BJ (cell line): Measurements from ENCODE around the gene P3H2. TPM values are rescaled to one million over a fixed set of nuclear protein-coding genes. Genes with fewer than 3 reads are reported as not detected.
"Not testable (repeated sequence)": the region's sequence is repeated elsewhere in the genome, so short reads cannot be mapped to it uniquely, and the experiment has no call there.

Experiments used
- CTCF ChIA-PET: fragments of 350-600 bp; formaldehyde crosslinking; extraction: SDS; loops from one replicate; lab custom pipeline; 2021; ENCODE audit warnings: antibody characterized with exemption, inconsistent platforms; lab: Yijun Ruan, JAX
- POLR2A ChIA-PET: fragments of 300-600 bp; sonication (Branson Sonifier 250); formaldehyde crosslinking; extraction: SDS; loops from one replicate; lab custom pipeline; 2021; ENCODE audit warnings: antibody characterized with exemption; lab: Charles Lee
- DNase-seq: peaks from one replicate; pipeline ENCODE4 v3.0.0-alpha.2; 2011; ENCODE audit warnings: low read depth
- H3K27me3 ChIP-seq: 2 replicates; pipeline ENCODE4 v1.6.0; 2011; ENCODE audit warnings: low read length; ENCODE audit not compliant: control insufficient read depth, insufficient read depth
- H3K36me3 ChIP-seq: 2 replicates; pipeline ENCODE4 v1.5.1; 2011; ENCODE audit warnings: low read length; ENCODE audit not compliant: control insufficient read depth, insufficient read depth
- H3K4me3 ChIP-seq: 2 replicates; pipeline ENCODE4 v1.5.1; 2011; ENCODE audit warnings: low read depth, mild to moderate bottlenecking, control low read depth, low read length
- polyA plus RNA-seq: library from polyadenylated mRNA; depleted of rRNA; stranded (reverse); fragments of >200 nt; gene quantifications from 2 replicates; pipeline ENCODE4 v1.2.3, GENCODE V29; 2011
- TF ChIP-seq, protein P1 (sequence below): IDR thresholded peaks from 2 replicates; pipeline ENCODE4 v1.5.1; 2011; ENCODE audit warnings: low read depth, mild to moderate bottlenecking, control low read depth, inconsistent platforms, low read length, moderate library complexity; ENCODE audit not compliant: insufficient read depth

The P3H2 gene
- polyA plus RNA-seq, 1 experiment, result 13.5 TPM

DNA sequence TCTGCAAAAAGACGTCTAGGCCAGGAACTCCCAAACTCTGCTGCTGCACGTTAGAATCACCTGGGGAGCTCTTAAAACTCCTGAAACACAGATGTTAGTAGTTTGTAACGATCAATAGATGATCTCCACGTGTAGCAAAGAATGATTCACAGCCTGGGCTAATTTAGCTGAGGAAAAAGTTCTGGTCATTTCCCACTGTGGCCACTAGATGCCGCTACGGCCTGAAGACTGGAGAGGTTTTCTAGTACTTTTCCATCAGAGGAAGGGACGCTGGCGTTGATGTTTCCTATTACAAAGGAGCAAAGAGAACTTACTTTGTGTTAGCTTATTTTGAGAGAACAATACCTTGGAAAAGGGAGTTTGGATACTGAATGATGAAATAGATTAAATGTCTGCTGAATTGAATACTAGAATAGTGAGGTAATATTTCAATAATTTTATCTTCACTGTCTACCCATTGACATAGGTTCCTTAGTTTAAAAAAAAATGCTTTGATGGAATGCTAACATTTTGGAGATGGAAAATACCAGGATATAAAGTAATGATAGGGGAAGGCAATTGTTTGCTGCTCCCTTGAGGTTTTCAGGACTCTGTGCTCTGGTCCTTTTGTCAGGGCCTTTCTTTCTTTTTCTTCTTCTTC lies 159.1 kb downstream of the P3H2 start:
- no peak overlapping the region for H3K4me3 ChIP-seq
- ChIA-PET CTCF (interaction anchor here (0.5 to 4.5 kb wide), 47 partner anchors 9 to 1271 kb away, joined by 3 to 46 read pairs (median 4); partner anchors contain the start of genes CLDN1 and P3H2), POLR2A (interaction anchor here (0.5 kb wide), 1 partner anchor 279 kb away, joined by 7 read pairs; no protein-coding TSS in a partner anchor)
- TF ChIP-seq, protein P1, sequence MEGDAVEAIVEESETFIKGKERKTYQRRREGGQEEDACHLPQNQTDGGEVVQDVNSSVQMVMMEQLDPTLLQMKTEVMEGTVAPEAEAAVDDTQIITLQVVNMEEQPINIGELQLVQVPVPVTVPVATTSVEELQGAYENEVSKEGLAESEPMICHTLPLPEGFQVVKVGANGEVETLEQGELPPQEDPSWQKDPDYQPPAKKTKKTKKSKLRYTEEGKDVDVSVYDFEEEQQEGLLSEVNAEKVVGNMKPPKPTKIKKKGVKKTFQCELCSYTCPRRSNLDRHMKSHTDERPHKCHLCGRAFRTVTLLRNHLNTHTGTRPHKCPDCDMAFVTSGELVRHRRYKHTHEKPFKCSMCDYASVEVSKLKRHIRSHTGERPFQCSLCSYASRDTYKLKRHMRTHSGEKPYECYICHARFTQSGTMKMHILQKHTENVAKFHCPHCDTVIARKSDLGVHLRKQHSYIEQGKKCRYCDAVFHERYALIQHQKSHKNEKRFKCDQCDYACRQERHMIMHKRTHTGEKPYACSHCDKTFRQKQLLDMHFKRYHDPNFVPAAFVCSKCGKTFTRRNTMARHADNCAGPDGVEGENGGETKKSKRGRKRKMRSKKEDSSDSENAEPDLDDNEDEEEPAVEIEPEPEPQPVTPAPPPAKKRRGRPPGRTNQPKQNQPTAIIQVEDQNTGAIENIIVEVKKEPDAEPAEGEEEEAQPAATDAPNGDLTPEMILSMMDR, result peak; percentile 88
- no peaks in the 10 kb centered on the region for H3K36me3 ChIP-seq
- no peaks in the 10 kb centered on the region for H3K27me3 ChIP-seq
- no peak for DNase-seq

DNA sequence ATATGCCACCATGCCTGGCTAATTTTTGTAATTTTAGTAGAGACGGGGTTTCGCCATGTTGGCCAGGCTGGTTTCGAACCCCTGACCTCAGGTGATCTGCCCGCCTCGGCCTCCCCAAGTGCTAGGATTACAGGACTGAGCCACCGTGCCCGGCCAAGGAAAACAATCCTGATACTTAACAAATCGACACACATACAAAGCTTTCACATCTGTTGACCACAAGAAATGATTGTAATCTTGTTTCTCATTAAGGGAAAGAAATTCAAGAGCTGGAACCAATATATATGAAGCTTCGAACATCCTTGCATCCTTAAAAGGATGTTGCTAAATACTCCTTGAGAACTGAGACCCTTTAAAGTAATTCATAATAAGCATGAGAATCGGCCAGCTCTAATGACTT lies 159.6 kb downstream of the P3H2 start:
- DNase-seq, H3K4me3 ChIP-seq, H3K36me3 ChIP-seq, POLR2A ChIA-PET, H3K27me3 ChIP-seq: not testable (repeated sequence)
- CTCF ChIA-PET, result interaction anchor here (0.5 to 4.5 kb wide), 47 partner anchors 9 to 1272 kb away, joined by 3 to 46 read pairs (median 4); partner anchors contain the start of genes CLDN1 and P3H2

DNA sequence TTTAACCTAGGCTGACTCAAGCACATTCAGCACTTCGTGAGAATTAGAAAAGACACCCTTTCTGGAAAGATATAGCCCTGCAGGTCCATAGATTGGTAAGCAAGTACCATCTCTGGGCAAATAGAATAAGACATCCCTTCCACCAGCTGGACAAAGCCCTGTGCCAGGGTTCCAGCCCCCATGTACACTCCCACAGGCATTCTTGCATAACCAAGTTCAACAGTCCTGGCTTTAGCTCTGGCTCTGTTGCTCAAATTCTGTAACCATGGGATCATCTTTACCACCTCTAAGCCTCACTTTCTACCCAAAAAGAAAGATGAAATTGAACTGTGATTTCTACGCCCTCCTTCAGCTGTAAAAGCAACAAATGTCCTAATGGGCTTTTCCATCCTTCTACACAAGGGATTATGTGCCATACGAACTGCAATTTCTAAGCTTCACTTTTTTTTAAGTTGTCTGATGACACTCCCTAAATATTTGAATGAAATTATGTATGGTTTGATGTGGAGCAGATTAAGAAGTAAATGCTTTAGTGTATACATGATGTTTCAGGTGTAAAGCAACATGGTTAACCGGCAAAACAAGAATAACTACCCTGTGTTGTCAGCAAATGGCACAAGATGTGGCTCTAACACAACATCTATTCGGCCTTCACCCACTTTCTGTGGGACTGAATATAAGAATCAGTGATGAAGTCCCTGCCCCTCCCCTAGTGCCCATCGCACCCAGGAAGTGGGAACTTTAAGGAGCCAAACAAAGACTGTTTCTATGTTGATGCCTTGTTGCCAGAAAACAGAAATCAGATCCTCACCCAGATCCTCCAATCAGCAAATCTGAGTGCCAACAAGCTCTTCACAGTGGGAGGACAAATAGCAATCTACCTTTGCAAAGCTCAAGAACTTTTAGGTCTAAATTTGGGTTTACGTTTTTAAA lies 165.7 kb downstream of the P3H2 start:
- no peak for DNase-seq
- ChIA-PET CTCF (interaction anchor here (0.8 to 1.2 kb wide), 2 partner anchors 11 to 17 kb away, joined by 3 read pairs; no protein-coding TSS in a partner anchor), POLR2A (no interaction called here)
- no peak overlapping the region for H3K4me3 ChIP-seq
- no peaks in the 10 kb centered on the region for H3K36me3 ChIP-seq
- no peaks in the 10 kb centered on the region for H3K27me3 ChIP-seq
- TF ChIP-seq, protein P1, result no peak

DNA sequence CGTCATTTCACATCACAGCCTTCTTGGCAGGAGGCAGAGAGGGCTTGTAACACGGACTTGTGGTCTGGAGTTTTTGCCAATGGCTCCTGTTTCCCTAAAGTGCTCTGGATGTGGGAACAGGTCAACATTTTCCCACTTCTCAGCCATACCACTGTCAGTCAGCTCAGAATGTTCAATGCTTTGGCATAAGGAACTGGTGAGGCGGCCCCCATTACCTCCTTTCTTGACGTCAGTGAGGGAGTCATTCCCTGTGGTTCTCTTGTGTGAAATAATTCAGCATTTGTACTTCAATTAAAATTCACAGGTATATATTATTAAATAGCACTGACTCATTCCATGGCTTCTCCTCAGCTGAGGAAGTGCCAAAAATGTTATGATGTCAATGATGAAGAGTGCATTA lies 167.1 kb downstream of the P3H2 start:
- TF ChIP-seq, protein P1, result no peak
- POLR2A ChIA-PET, result no interaction called here
- no peak for DNase-seq
- H3K4me3 ChIP-seq, result no peak overlapping the region
- CTCF ChIA-PET, result interaction anchor here (7.7 kb wide), 1 partner anchor 7 kb away, joined by 46 read pairs; no protein-coding TSS in a partner anchor
- H3K27me3 ChIP-seq, result 0 out of 2 replicates have a peak, but pooled peaks cover 3% of the 10 kb centered on the region
- no peaks in the 10 kb centered on the region for H3K36me3 ChIP-seq

DNA sequence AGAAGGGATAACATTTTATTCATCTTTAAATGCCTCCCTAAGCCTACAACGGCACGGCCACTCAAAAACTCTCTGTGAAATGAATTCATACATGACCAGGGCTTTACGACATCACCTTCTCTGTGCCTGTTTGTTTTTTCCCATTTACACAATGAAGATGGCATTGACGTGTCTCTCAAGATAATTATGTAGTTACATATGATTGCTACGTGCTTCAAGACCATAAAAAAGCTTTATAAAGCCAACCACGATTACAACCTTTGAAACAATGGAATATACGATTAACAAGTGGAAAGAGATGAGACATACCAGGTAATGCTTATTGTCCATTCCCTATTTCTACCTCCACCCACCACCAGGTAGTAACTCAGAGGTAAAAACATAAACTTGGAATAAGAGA lies 168.4 kb downstream of the P3H2 start:
- ChIA-PET CTCF (interaction anchor here (7.7 kb wide), 1 partner anchor 8 kb away, joined by 46 read pairs; no protein-coding TSS in a partner anchor), POLR2A (no interaction called here)
- H3K27me3 ChIP-seq, result peaks cover 5% of the 10 kb centered on the region; the same call in 1 of the 2 replicates

More for the DNA sequence above, 168.4 kb downstream of the P3H2 start:
- no peaks in the 10 kb centered on the region for H3K36me3 ChIP-seq
- H3K4me3 ChIP-seq, result no peak overlapping the region
- no peak for DNase-seq
- TF ChIP-seq, protein P1, result no peak
